NCI-H128 (cell line): ENCODE results near the gene KCNT2.
"Not testable (repeated sequence)": the region's sequence is repeated elsewhere in the genome, so short reads cannot be mapped to it uniquely, and the experiment has no call there.

Source experiments
- DNase-seq: peaks from one replicate; lab custom pipeline; 2025; ENCODE audit not compliant: unreplicated experiment; lab: John Stamatoyannopoulos, UW

Gene KCNT2

DNA sequence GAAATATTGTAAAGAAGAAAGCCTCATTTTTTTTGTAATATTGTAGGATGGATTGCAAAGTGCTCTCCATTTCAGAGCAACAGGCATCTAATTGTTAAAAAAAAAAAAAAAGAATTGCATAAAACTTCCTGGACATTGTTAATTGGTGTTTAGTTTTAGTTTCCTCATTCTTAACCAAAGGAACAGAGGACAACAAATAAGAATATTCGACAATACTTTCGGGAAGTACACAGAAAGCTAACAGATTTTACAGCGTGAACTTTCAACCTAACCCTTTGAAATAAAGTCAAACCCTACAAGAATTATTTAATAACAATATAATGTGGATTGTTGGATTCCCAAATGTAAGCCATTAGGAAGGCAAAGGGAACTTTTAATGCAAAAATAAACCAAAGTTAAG, 284.4 kb downstream of the KCNT2 start:
- no peak for DNase-seq

DNA sequence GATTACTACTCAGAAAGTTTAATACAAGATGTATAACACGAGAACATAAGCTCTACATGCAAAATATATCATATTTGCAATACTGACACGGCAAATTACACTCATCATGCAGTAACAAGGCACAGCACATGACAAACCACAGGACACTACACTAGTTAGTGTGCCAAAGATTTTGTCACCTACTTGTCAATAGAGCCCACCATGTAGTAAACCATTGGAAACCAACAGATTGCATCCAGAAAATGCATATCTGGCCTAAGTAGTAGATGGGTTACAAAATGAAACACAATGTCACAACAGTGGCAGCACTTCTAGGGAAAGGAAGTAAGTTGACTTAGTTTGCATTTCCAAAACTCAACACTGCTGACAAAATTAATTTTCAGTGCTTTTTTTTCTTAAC, 288.9 kb downstream of the KCNT2 start:
- no peak for DNase-seq

DNA sequence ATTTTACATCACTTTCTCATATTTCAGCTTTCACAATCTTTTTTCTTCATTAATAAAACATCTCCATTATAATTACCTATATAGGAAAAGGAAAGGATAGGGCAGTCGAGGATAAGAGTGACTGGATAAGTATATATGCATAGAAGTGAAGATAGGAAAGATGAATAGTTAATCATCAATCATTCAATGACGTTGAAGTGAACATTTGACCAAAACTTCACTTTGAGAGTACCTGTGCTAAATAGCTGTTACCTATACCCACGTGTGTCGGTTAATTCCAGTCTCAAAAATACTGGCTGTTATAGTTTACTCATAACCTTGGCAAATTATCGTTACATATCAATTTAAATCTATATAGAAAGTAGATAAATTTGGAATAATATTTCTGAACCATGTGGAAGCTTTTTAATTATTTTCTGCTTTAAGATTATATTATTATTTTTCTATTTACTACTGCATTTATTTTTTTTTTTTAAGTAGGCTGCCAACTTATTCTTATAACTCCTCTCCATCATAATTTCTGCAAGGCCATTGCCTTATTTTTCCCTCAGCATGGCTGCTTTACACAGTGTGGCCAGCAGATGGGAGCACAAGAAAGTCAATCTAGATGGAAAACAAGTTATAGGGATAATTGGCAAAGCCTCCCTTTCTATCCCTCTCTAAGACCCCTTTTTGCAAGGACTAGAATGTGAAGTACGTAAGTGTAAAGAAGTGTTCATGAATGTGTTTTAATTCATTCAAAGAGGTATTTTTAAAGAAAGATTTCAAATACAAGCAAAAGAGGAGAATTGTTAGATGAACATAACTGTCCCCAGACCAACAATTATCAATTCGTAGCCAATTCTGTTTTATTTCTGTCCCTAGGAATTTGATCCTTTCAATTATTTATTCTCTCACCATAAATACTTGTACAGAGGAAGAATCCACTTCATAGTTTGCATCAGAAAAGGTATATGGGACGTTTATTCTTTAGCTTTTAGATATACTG, 290.4 kb downstream of the KCNT2 start:
- no peak for DNase-seq

- no peak for DNase-seq
Measured at GRCh38 chr1:196312739-196313138, 295.5 kb downstream of the KCNT2 start.

GRCh38 chr1:196309386-196309785, 298.9 kb downstream of the KCNT2 start:
- no peak for DNase-seq

- no peak for DNase-seq
Measured at GRCh38 chr1:196308176-196308575, 300.1 kb downstream of the KCNT2 start.

GRCh38 chr1:196306421-196306820, 301.8 kb downstream of the KCNT2 start:
- DNase-seq = no peak

DNA sequence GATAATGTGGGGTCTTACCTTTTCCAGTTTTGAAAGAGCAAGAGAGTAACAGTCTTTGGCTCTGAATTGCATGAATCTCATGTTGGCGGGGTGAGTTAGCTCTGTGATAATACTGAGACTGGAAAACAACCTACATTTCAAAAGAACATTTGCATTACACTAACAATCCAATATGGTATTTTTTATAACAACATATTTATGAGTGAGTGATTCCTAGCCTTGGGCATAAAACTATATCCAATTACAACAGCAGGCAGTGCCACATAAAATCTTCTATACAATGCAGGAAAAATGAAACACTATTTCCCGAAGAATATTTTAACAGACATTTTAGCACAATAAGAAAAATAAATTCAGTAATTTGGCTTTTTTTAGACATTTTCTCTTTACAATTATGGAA, 303.0 kb downstream of the KCNT2 start:
- no peak for DNase-seq

GRCh38 chr1:196302981-196303380, 305.3 kb downstream of the KCNT2 start:
- no peak for DNase-seq

- DNase-seq = no peak
Measured at GRCh38 chr1:196302420-196302819, 305.8 kb downstream of the KCNT2 start.

DNA sequence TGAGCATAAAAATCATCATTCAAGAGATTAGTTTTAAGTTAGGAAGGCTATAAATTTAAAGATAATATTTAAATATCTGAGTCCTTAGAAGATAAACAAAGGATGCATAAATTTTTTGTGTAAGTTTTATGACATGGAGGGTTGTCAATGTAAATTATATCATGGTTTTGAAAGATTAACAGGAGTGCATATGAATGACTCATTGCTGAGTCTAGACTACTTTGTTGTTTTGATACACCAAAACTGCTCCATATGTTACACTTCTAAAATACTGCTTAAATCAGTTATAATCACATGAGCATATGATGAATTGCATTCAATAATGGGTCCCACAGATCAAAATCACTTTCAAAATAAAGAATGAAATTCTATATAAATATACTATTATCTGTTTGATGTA, 312.5 kb downstream of the KCNT2 start:
- no peak for DNase-seq

DNA sequence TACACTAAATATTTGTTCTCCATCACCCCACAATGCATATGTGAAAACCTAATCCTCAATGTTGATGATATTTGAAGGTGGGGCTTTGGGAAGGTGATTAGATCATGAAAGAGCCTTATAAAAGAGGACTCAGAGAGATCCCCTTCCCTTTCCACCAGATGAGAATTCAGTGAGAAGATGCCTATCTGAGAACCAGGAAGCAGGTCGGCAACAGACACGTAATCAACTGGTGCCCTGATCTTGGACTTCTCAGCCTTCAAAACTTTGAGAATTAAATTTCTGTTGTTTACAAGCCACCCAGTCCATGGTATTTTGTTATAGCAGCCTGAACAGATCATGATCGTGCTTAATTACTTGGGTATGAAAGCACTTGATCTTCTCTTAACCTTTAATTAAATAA, 329.4 kb downstream of the KCNT2 start:
- no peak for DNase-seq

- no peak for DNase-seq
Measured at GRCh38 chr1:196277860-196278259, 330.4 kb downstream of the KCNT2 start.

DNA sequence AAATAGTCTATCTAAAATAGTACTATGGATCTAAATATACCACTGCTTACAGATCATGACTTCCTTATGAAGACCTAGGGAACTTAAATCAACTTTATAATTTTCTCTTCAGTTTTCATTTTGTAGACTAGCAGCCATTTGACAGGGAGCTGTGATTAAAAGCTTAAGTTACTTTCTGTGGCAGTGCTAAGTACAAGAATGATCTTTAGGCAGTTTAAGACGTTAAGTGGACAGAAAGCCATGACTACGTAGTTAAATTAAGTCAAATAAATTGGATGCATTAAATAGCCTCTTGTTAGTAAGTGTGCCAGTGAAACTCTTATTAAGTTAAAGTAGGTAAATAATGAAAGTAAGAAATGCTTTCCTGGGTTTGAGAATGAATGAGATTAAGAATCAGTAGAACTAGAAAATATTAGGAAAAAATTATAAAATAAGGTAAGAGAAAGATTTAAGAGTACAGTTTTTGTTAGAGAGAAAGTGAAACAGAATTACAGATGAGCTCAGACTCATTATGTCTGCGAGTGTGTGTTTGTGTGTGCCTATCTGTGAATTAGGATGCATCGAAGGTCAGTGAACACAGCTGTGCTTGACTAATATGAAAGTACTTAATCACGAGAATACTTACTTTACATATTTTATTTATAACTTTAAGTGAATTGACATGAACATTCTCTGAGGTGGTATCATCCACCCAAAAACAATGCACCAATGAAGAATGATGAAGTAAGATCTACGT, 336.9 kb downstream of the KCNT2 start:
- no peak for DNase-seq

DNA sequence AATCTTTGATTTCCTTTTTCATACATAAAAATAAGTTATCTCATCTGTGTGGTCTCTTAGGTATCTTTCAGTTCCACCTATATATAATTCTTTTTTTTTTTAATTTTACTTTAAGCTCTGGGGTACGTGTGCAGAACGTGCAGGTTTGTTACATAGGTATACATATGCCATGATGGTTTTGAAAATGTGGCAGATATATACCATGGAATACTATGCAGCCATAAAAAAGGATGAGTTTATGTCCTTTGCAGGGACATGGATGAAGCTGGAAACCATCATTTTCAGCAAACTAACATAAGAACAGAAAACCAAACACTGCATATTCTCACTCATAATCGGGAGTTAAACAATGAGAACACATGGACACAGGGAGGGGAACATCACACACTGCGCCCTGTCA, 345.2 kb downstream of the KCNT2 start:
- not testable (repeated sequence) for DNase-seq

- DNase-seq = no peak
Measured at GRCh38 chr1:196260270-196260669, 348.0 kb downstream of the KCNT2 start.

GRCh38 chr1:196259316-196259715, 348.9 kb downstream of the KCNT2 start:
- no peak for DNase-seq

GRCh38 chr1:196255762-196256161, 352.5 kb downstream of the KCNT2 start:
- DNase-seq = no peak

DNA sequence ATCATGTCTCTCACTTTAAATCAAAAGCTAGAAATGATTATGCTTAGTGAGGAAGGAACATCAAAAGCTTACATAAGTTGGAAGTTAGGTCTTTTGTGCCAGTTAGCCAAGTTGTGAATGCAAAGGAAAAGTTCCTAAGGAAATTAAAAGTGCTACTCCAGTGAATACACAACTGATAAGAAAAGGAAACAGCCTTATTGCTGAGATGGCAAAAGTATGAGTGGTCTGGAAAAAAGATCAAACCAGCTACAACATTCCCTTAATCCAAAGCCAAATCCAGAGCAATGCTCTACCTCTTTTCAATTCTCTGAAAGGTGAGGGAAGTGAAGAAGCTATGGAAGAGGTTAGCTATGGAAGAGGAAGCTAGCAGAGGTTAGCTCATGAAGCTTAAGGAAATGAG, 378.7 kb downstream of the KCNT2 start:
- no peak for DNase-seq

DNA sequence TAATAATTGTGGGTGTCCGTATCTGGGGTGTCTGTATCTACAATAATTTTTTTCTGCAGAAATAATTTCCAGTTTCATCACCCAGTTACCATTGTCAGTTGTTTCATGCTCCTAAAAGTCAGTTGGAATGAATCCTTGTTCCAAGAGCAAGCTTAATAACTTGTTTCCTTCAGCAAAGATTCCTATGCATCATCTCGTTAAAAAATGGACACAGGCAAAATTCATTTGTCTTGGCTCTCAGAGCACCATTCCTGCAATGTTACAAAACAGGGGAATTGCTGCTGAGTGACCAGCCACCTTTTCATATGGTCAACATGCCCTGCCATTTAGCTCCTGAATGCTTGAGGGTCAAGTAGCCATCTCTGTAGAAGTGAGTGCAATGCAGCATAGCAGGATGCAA, 393.4 kb downstream of the KCNT2 start:
- no peak for DNase-seq

DNA sequence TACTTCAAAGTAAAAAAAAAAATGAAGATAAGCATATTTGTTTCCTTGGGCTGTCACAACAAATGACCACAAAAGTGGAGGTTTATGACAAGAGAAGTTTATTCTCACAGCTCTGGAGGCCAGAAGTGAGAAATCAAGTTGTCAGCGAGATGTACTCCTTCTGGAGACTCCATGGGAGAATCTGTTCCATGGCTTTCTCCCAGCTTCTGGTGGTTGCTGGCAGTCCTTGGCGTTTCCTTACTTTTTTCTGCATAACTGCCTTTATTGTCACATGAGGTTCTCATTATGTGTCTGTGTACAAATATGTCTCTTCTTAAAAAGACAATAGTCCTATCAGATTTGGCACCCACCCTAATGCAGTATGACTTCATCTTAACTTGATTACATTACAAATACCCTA, 398.3 kb downstream of the KCNT2 start:
- DNase-seq = no peak

- DNase-seq = no peak
Measured at GRCh38 chr1:196209265-196209664, 399.0 kb downstream of the KCNT2 start.
